ENCODE results near the gene SLC12A2. TPM values are rescaled to one million over a fixed set of nuclear protein-coding genes. Genes with fewer than 3 reads are reported as not detected.

Gene SLC12A2
- total and polyA plus RNA-seq, 11 donors: 2.8 to 24.1 (median 14.8) TPM

- no peaks in the 10 kb centered on the region for H3K27me3 ChIP-seq
- H3K27ac ChIP-seq: no peak overlapping the region
- DNase-seq (no peak), ATAC-seq (no peak)
- intact Hi-C loops (cut with DNase I): no loop called here
- H3K36me3 ChIP-seq: no peaks in the 10 kb centered on the region
- H3K4me3 ChIP-seq: no peak overlapping the region
- peaks cover 0 to 35% (median 8%) of the 10 kb centered on the region in 12 donors for H3K4me1 ChIP-seq
- 88 to 90% (median 90%) methylated on average over 4 of the region's 4 CpGs for WGBS, 4 donors
- H3K9me3 ChIP-seq: peaks cover 0 to 27% (median 18%) of the 10 kb centered on the region in 12 donors
- TF ChIP-seq POLR2A (IDR thresholded peaks at IDR 0.05): no peak
Measured at GRCh38 chr5:128093368-128093767, 9.8 kb downstream of the SLC12A2 start.

DNA sequence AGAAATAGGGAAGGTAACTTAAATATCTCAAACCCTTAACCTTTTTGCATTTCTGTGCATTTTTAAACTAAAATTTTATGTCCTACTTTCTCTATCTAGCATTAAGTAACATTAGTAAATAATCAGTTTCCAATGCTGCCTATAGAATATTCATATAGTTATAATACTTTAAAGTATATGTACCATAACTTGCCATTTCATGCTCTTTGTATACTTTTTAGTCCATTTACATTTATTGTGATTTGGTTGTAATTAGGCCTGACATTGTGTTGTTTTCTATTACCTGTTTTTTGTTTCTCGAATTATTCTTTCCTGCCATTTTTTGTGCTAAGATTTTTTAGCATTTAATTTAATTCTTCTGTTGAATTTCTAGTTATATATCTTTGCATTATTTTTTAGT is 13.7 kb downstream of the SLC12A2 start:
- no peak overlapping the region for H3K4me3 ChIP-seq
- peaks cover 0 to 31% (median 10%) of the 10 kb centered on the region in 12 donors for H3K4me1 ChIP-seq
- DNase-seq (no peak), ATAC-seq (no peak)
- TF ChIP-seq CTCF (IDR thresholded peaks at IDR 0.05) (no peak), POLR2A (IDR thresholded peaks at IDR 0.05) (no peak)
- intact Hi-C loops (cut with DNase I): no loop called here
- no peaks in the 10 kb centered on the region for H3K36me3 ChIP-seq
- H3K27me3 ChIP-seq: no peaks in the 10 kb centered on the region
- WGBS, 4 donors: 97 to 98% (median 98%) methylated on average over 1 of the region's 1 CpG
- no peak overlapping the region for H3K27ac ChIP-seq
- H3K9me3 ChIP-seq: peaks cover 0 to 35% (median 20%) of the 10 kb centered on the region in 12 donors

- no peaks in the 10 kb centered on the region for H3K36me3 ChIP-seq
- ATAC-seq (no peak), DNase-seq (no peak)
- H3K4me1 ChIP-seq: peaks cover 0 to 30% (median 8%) of the 10 kb centered on the region in 12 donors
- no peak overlapping the region for H3K4me3 ChIP-seq
- intact Hi-C loops (cut with DNase I): no loop called here
- peaks cover 0 to 35% (median 20%) of the 10 kb centered on the region in 12 donors for H3K9me3 ChIP-seq
- no peaks in the 10 kb centered on the region for H3K27me3 ChIP-seq
- no peak overlapping the region for H3K27ac ChIP-seq
- TF ChIP-seq POLR2A (IDR thresholded peaks at IDR 0.05) (no peak), CTCF (IDR thresholded peaks at IDR 0.05) (no peak)
Measured at GRCh38 chr5:128097781-128098180, 14.2 kb downstream of the SLC12A2 start.

- TF ChIP-seq POLR2A (IDR thresholded peaks at IDR 0.05): no peak
- TF ChIP-seq CTCF (IDR thresholded peaks at IDR 0.05): no peak
- peaks cover 0 to 35% (median 20%) of the 10 kb centered on the region in 12 donors for H3K9me3 ChIP-seq
- no peak for ATAC-seq
- H3K4me3 ChIP-seq: no peak overlapping the region
- DNase-seq: no peak
- no peak overlapping the region for H3K27ac ChIP-seq
- H3K27me3 ChIP-seq: no peaks in the 10 kb centered on the region
- H3K4me1 ChIP-seq: peaks cover 0 to 38% (median 5%) of the 10 kb centered on the region in 12 donors
- H3K36me3 ChIP-seq: no peaks in the 10 kb centered on the region
- WGBS, 4 donors: 59 to 67% (median 63%) methylated on average over 5 of the region's 5 CpGs
- intact Hi-C loops (cut with DNase I): no loop called here
Measured at GRCh38 chr5:128099944-128100343, 16.4 kb downstream of the SLC12A2 start.
